Cardiac fibroblast (primary cell): ENCODE results near the gene AGRN.

Experiments
- DNase-seq, 2 donors: peaks; one replicate each; pipeline versions ENCODE4 v3.0.0 to v3.0.0-alpha.2; 2010; ENCODE audit warnings: low read depth in 2 of 2
- H3K4me3 ChIP-seq, 2 donors: replicated peaks in 1 of 2; 1 replicate in 1 of 2; 2 replicates in 1 of 2; pipeline ENCODE4 v1.5.1; 2011; ENCODE audit warnings: low read depth in 2 of 2, low read length in 2 of 2, mild to moderate bottlenecking in 2 of 2, moderate library complexity in 1 of 2
- TF ChIP-seq, protein P1 (sequence below): IDR thresholded peaks from one replicate; pipeline ENCODE4 v1.5.1; 2011; ENCODE audit warnings: low read depth, mild to moderate bottlenecking, low read length, inconsistent platforms

The AGRN gene

DNA sequence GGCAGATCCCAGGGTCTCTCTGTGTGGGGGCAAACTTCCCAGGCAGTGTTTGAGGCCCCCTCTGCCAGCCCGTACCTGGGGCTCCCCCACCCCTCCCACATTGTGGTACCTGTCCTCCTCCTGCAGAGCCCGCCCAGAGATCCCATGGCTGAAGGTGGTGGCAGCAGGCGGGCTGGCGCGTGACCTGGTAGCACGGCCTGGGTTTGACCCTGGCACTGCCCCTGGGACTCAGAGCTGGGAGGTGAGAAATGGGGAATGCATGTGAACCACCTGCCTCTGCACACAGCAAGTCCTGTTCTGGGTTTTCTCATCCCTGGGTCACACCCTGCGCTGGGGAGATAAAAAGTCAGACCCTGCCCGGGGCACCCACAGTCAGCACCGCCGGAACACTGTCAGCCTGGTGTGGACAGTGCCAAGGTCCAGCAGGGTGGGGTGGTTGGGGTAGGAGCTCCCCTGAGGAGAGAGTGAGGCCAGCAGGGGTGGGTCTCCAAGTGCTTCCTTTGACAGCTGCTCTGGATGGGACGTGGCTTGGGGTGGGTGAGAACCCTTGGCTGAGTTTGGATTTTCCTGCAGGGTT, 11.8 kb downstream of the AGRN start:
- TF ChIP-seq, protein P1, sequence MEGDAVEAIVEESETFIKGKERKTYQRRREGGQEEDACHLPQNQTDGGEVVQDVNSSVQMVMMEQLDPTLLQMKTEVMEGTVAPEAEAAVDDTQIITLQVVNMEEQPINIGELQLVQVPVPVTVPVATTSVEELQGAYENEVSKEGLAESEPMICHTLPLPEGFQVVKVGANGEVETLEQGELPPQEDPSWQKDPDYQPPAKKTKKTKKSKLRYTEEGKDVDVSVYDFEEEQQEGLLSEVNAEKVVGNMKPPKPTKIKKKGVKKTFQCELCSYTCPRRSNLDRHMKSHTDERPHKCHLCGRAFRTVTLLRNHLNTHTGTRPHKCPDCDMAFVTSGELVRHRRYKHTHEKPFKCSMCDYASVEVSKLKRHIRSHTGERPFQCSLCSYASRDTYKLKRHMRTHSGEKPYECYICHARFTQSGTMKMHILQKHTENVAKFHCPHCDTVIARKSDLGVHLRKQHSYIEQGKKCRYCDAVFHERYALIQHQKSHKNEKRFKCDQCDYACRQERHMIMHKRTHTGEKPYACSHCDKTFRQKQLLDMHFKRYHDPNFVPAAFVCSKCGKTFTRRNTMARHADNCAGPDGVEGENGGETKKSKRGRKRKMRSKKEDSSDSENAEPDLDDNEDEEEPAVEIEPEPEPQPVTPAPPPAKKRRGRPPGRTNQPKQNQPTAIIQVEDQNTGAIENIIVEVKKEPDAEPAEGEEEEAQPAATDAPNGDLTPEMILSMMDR: no peak
- no peak for DNase-seq
- no peak overlapping the region for H3K4me3 ChIP-seq

DNA sequence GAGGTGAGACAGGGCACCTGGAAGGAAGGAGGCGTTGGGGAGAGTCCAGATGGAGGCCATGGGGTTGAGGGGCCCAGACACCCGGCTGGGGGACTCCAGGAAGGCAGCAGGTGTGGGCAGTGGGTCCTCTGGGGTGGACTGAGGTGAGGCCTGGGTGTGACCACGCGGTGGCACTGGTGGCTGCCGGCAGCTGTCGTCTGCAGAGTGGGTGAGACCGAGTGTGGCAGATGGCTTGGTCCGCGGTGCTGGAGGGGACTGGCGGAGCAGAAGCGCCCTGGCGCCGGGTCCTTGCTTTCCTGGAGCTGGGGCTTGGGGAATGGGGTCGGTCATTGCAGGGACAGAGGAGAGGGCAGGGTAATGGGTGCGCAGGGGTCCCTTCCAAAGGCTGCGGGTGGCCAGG, 12.5 kb downstream of the AGRN start:
- H3K4me3 ChIP-seq: peak overlapping the region in 1 of 2 donors; percentile 26
- TF ChIP-seq, protein P1: peak; percentile 2
- no peak for DNase-seq

DNA sequence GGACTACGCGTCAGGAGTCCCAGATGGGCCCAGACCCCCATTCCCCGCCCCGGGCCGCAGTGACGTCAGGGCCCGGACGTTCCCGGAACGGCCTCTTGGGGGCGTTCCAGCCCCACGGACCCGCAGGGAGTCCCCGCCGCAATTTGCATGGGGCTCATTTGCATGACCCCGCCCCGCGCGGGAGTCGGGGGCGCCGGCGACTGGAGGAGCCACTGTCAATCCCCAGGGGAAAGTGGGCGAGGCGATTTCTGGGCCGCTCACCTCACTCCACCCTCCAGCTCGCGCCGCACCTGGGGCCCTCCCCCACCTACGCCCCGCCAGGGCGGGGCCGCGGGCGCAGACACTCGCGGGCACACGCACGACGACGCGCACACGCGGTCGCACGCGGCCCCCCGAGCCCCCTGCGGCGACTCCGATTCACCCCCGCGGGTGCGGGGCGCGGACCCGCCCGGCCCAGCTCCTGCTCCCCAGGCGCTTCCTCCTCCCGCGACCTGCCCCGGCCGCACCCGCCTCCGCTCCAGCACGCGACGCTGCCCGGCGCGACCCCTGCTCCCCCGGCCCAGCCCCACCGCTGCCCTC, 13.2 kb downstream of the AGRN start:
- peak; percentile 64 to 76 for DNase-seq
- peak overlapping the region; percentile 26 to 41 for H3K4me3 ChIP-seq
- TF ChIP-seq, protein P1: peak; percentile 62

DNA sequence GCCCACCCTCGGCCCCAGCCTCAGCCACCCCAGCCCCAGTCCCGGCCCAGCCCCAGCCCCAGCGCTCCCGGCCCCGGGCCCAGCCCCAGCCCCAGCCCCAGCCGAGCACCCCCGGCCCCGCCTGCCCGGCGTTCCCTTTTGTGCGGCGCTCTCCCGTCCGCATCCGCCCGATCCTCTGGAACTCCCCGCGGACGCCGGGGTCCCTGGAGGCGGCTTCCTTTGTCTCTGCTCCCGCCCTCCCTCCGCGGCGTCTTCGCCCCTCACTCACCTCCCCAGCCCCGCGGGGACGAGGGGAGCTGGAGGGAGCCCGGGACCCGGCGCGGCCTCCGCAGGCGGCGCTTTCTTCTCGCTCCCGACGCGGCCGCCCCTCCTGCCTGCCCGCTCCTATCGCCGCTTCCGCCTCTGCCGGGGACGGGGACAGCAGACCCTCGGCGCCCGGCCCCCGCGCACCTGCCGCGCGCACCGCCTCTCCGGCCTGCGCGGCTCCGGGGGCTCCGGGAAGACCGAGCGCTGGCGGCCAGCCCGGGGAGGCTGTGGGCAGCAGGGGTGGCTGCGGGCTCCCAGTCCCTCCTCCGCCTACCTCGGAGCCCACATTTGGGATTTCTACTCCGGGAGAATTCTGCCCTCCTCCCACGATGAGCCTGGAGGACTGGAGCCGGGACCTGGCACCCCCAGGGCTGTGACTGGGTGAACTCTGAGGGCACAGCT, 14.0 kb downstream of the AGRN start:
- no peak overlapping the region for H3K4me3 ChIP-seq
- DNase-seq: no peak
- TF ChIP-seq, protein P1: no peak

DNA sequence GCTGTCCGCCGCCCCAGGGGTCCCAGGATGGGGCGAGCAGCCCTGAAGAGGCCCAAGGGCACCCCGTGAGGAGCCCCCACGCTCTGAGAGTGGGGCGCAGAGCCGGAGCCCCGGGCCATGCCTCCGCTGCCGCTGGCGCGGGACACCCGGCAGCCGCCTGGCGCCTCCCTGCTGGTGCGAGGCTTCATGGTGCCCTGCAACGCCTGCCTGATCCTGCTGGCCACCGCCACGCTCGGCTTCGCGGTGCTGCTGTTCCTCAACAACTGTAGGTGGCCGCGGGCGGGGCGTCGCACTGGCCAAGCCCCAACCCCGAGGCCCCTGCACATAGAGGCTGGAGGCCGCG, 14.5 kb downstream of the AGRN start:
- TF ChIP-seq, protein P1: no peak
- no peak overlapping the region for H3K4me3 ChIP-seq
- DNase-seq: no peak

DNA sequence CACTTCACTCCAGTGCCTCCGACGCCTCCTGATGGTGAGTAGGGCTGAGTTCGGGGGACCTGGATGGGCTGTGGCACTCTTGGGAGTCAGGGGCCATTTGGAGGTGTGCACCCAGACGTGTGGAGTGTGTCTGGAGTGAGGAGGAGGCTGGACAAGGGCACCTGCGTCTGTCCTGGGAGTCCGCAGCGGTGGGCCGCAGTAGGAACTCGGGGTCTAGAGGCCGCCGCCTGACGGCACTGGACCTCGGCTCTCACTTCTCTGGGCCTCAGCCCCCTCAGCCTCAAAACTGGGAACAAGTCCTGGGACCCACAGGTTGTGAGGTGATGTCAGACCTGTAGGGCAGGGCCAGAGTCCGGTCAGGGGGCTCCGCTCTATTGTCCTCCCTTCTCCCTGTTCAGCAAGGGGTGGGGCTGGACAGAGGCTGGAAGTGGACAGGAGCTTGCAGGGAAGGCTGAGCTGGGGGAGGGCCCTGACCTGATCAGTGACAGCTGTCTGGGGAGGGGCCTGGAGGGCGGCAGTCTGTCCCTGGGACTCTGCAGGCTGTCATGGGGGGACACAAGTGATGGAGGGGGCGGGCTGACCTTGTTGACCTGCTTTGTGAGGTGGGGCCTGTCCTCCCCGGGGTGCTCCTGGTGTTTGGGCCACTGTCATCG, 15.5 kb downstream of the AGRN start:
- DNase-seq: no peak
- H3K4me3 ChIP-seq: no peak overlapping the region
- TF ChIP-seq, protein P1: no peak
